Choroid plexus epithelial cell (primary cell): ENCODE measurements around the gene SCUBE1.

Source experiments
- DNase-seq: peaks from one replicate; pipeline ENCODE4 v3.0.0-alpha.2; 2010; ENCODE audit warnings: low read depth
- H3K4me3 ChIP-seq: 2 replicates; pipeline ENCODE4 v1.5.1; 2011; ENCODE audit warnings: low read depth, mild to moderate bottlenecking, control low read depth, low read length, moderate library complexity
- TF ChIP-seq, protein P1 (sequence below): conservative IDR thresholded peaks from 2 replicates; pipeline ENCODE4 v1.5.1; 2011; ENCODE audit warnings: low read depth, mild to moderate bottlenecking, control low read depth, inconsistent platforms, low read length, moderate library complexity

SCUBE1 gene

DNA sequence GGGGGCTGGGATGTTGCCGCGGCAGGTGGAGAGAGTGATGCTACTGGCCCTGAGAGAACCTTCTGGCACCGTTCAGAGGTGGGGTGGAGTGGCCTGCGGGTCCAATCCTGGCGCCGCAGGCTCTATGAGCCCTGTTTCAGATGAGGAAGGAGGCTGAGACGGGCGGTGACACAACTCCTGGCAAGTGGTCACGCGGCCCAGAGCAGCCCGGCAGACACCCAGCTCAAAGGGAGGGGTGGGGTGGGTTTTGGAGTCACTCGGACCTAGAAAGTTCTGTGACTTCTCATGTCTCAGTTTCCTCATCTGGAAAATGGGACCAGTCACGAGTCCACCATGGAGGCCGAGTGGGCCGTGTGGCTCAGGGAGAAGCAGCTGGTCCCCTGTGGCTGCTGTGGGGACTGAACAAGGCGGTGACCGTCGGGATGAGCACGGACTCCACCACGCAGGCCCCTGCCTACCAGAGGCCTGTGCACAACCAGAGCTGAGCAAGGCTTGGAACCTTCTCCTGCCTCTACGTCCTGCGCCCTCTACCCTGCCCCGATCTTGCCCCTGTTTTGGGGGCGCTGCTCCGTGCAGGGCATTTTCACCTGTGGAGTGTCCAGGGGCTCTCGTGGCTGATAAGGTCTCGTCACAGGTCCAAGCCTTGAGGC, 188.2 kb downstream of the SCUBE1 start:
- DNase-seq: no peak
- TF ChIP-seq, protein P1, sequence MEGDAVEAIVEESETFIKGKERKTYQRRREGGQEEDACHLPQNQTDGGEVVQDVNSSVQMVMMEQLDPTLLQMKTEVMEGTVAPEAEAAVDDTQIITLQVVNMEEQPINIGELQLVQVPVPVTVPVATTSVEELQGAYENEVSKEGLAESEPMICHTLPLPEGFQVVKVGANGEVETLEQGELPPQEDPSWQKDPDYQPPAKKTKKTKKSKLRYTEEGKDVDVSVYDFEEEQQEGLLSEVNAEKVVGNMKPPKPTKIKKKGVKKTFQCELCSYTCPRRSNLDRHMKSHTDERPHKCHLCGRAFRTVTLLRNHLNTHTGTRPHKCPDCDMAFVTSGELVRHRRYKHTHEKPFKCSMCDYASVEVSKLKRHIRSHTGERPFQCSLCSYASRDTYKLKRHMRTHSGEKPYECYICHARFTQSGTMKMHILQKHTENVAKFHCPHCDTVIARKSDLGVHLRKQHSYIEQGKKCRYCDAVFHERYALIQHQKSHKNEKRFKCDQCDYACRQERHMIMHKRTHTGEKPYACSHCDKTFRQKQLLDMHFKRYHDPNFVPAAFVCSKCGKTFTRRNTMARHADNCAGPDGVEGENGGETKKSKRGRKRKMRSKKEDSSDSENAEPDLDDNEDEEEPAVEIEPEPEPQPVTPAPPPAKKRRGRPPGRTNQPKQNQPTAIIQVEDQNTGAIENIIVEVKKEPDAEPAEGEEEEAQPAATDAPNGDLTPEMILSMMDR: no peak
- no peak overlapping the region for H3K4me3 ChIP-seq

DNA sequence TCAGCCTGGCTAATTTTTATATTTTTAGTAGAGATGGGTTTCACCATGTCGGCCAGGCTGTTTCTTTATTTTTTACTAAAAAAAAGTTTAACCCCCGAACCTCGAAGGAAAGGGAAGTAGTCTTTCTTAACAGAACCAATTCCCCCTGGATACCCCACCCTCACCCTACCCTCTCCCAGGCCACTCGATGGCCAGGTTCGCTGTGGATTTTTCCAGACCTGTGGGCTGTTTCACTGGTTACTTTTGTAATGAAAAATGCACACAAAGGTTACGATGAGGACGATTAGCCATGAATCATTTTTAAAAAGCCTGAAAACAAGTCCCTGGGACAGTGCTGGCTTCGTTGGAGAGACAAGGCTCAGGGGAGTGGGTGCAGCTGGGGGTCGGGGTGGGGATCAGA, 189.3 kb downstream of the SCUBE1 start:
- TF ChIP-seq, protein P1: no peak
- H3K4me3 ChIP-seq: no peak overlapping the region
- peak; percentile 48 for DNase-seq

GRCh38 chr22:43152357-43153071, 190.7 kb downstream of the SCUBE1 start:
- peak; percentile 41 for DNase-seq
- TF ChIP-seq, protein P1: no peak
- H3K4me3 ChIP-seq: peak overlapping the region; percentile 82

DNA sequence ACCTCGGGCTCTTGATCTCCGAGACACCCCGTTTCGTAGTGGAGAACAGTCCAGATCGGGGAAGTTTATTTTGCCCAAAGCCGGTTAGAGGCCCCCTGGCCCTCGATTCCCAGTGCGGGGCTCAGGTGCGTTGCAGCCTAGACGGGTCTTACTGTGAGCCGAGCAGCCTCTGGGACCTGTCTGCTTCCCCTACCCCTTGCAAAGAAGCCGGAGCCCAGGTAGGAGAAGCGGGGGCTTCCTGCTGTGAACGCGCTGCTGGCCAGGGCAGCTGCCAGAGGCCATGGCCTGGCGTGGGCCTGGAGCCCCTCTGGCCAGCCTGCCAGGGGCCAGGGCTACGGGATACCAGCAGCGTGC, 191.2 kb downstream of the SCUBE1 start:
- peak overlapping the region; percentile 82 for H3K4me3 ChIP-seq
- TF ChIP-seq, protein P1: no peak
- no peak for DNase-seq

- H3K4me3 ChIP-seq: peak within 1 kb of the TSS; percentile 82
- TF ChIP-seq, protein P1: no peak
- no peak for DNase-seq
Observed at GRCh38 chr22:43151251-43152002, 191.7 kb downstream of the SCUBE1 start, which contains the start of gene TSPO. TSPO (plus strand) TSS chr22:43151559; CDS start chr22:43159239, 7,680 bp downstream.

DNA sequence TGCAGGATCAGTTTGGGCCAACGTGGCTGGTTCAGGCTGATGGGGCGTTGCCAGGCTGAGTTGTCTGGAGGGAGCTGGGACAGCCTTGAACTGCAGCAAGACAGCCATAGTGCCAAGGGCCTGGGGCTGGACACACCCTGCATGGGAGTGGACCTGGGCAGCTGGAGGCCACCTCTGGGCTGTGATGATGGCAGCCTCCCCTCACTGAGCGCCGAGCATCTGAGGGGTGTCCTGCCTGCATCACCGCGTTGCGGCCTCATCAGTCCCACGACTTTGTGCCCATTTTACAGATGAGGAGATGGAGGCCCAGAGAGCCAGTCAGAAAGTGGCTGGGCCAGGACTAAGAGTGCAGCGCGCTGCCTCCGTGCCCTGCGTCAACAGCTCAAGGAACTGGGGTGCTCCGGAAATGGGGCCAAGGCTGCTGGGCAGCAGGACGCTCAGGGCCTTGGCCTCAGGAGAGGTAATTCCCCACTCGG, 192.4 kb downstream of the SCUBE1 start:
- TF ChIP-seq, protein P1: no peak
- peak overlapping the region; percentile 82 for H3K4me3 ChIP-seq
- DNase-seq: no peak
